GM18507 (cell line): Measurements from ENCODE around the gene ZMYM4.
"Not testable (repeated sequence)": the region's sequence is repeated elsewhere in the genome, so short reads cannot be mapped to it uniquely, and the experiment has no call there.

Experiments used
- DNase-seq: peaks from one replicate; pipeline ENCODE4 v3.0.0; 2011; ENCODE audit warnings: low read depth; ENCODE audit not compliant: insufficient read length; ENCODE audit errors: extremely low spot score
- FAIRE-seq: peaks from 2 replicates; lab custom pipeline; 2011; peaks lifted over from hg19 to GRCh38; lab: Jason Lieb, UNC

ZMYM4 gene

GRCh38 chr1:35268282-35269200 lies at the start of gene ZMYM4:
Gene ZMYM4, plus strand, starts transcription at chr1:35268709. Its CDS starts 338 bp downstream, at chr1:35269047.
- peak; percentile 94 for FAIRE-seq
- peak; percentile 94 for DNase-seq

- DNase-seq = peak; percentile 5
- FAIRE-seq = peak; percentile 71
These were observed 47.5 kb upstream of the ZMYM4 start for GRCh38 chr1:35220976-35221375.

- FAIRE-seq = no peak
- no peak for DNase-seq
These were observed 46.0 kb upstream of the ZMYM4 start for GRCh38 chr1:35222322-35223083.

GRCh38 chr1:35223084-35223630 lies 45.4 kb upstream of the ZMYM4 start:
- FAIRE-seq (no peak), DNase-seq (no peak)

- DNase-seq = no peak
- FAIRE-seq = no peak
These were observed 42.0 kb upstream of the ZMYM4 start for GRCh38 chr1:35226546-35226945.

- DNase-seq (no peak), FAIRE-seq (peak; percentile 9)
These were observed 38.7 kb upstream of the ZMYM4 start for GRCh38 chr1:35229587-35230360.

GRCh38 chr1:35231287-35231686 lies 37.2 kb upstream of the ZMYM4 start:
- DNase-seq (no peak), FAIRE-seq (no peak)

- FAIRE-seq, DNase-seq: not testable (repeated sequence)
These were observed 31.7 kb upstream of the ZMYM4 start for GRCh38 chr1:35236772-35237171.

- FAIRE-seq (no peak), DNase-seq (no peak)
These were observed 24.8 kb upstream of the ZMYM4 start for GRCh38 chr1:35243691-35244090.

- DNase-seq (no peak), FAIRE-seq (no peak)
These were observed 21.3 kb upstream of the ZMYM4 start for GRCh38 chr1:35247256-35247655.

- no peak for FAIRE-seq
- no peak for DNase-seq
These were observed 14.6 kb upstream of the ZMYM4 start for GRCh38 chr1:35253941-35254340.

- DNase-seq (no peak), FAIRE-seq (no peak)
These were observed 13.2 kb upstream of the ZMYM4 start for GRCh38 chr1:35255276-35255675.

GRCh38 chr1:35259561-35259960 lies 8.9 kb upstream of the ZMYM4 start:
- FAIRE-seq = no peak
- no peak for DNase-seq

GRCh38 chr1:35261412-35262120 lies 6.9 kb upstream of the ZMYM4 start:
- DNase-seq = no peak
- no peak for FAIRE-seq

GRCh38 chr1:35264035-35264434 lies 4.5 kb upstream of the ZMYM4 start:
- FAIRE-seq = no peak
- DNase-seq = no peak

GRCh38 chr1:35264871-35265270 lies 3.6 kb upstream of the ZMYM4 start:
- FAIRE-seq (no peak), DNase-seq (no peak)

- DNase-seq = no peak
- FAIRE-seq = no peak
These were observed 2.2 kb upstream of the ZMYM4 start for GRCh38 chr1:35266306-35266705.

GRCh38 chr1:35269201-35269988 lies 886 bp downstream of the ZMYM4 start:
- DNase-seq (no peak), FAIRE-seq (peak; percentile 56)
